Right lobe of liver (tissue), 6 donors: Measurements from ENCODE around the gene AEBP1. TPM values are rescaled to one million over a fixed set of nuclear protein-coding genes. Genes with fewer than 3 reads are reported as not detected.

Experiments used
- ATAC-seq, 4 donors: fragments of 200-7000 bp; cut with Tn5 transposase; one replicate each; pipeline ENCODE4 v1.9.1; 2020; ENCODE audit warnings: mild to moderate bottlenecking in 4 of 4, moderate library complexity in 4 of 4
- DNase-seq, 3 donors: peaks; one replicate each; pipeline ENCODE4 v3.0.0-alpha.2; 2020
- H3K27ac ChIP-seq, 3 donors: fragments of 200-600 bp; one replicate each; pipeline ENCODE4 v1.8.0; 2022
- H3K27me3 ChIP-seq, 2 donors: fragments of 200-600 bp; one replicate each; pipeline ENCODE4 v1.8.0; 2022
- H3K36me3 ChIP-seq, 4 donors: fragments of 200-600 bp; sonication (generic) in 1 of 4; one replicate each; pipeline versions ENCODE4 v1.5.1 to v1.8.0; 2017 to 2022; ENCODE audit warnings: control low read depth in 1 of 4
- H3K4me1 ChIP-seq, 4 donors: fragments of 200-600 bp; sonication (generic) in 1 of 4; one replicate each; pipeline versions ENCODE4 v1.5.1 to v1.8.0; 2017 to 2022; ENCODE audit warnings: control low read depth in 1 of 4
- H3K4me3 ChIP-seq, 3 donors: fragments of 200-600 bp; one replicate each; pipeline ENCODE4 v1.8.0; 2022
- H3K9me3 ChIP-seq, 4 donors: fragments of 200-600 bp; sonication (generic) in 1 of 4; one replicate each; pipeline versions ENCODE4 v1.5.1 to v1.8.0; 2017 to 2022; ENCODE audit warnings: control low read depth in 1 of 4
- CTCF ChIP-seq, 4 donors: fragments of 200-600 bp in 3 of 4; fragments of 450-650 bp in 1 of 4; IDR thresholded peaks; one replicate each; pipeline versions ENCODE4 v1.5.1 to v1.8.0; 2016 to 2022; ENCODE audit warnings: antibody characterized with exemption in 4 of 4, mild to moderate bottlenecking in 2 of 4
- POLR2A ChIP-seq: fragments of 450-650 bp; IDR thresholded peaks from one replicate; pipeline ENCODE4 v1.6.1; 2017; ENCODE audit warnings: antibody characterized with exemption, mild to moderate bottlenecking
- WGBS: methylation state at CpG from one replicate; pipeline ENCODE4 v1.1.6; 2018; ENCODE audit warnings: low coverage, low lambda C conversion rate; ENCODE audit not compliant: insufficient coverage; ENCODE audit errors: missing lambda C conversion rate; 5-methylcytosine and 5-hydroxymethylcytosine counted together
- intact Hi-C, 2 donors: fragments of 100-400 bp; cut with DNase I; formaldehyde crosslinking; loops; one replicate each; pipeline versions ENCODE4 v1.11.2 to v1.14.1; 2022
- total RNA-seq, 6 experiments: library from RNA; depleted of rRNA in 2 of 6; stranded (reverse); fragments of >200 nt in 2 of 6; fragmentation: NEBNext Ultra II Directional in 3 of 6; extraction: Animal tissue kit (Norgen Biotek cat#: 25700) in 3 of 6; gene quantifications; one replicate each; pipeline versions ENCODE4 v1.1.0 to v1.2.4, GENCODE V29; 2016 to 2023
- donor health status: DM: no; HTN: yes; CAD: no.
- donor health status: DM: no; HTN: no; CAD: no.
- donor health status: DM: no; HTN: no; CAD: no.
- donor health status: DM: no; HTN: yes; CAD: no.
- donor health status: DM: no; HTN: yes; CAD: no.

Gene AEBP1
- total RNA-seq, 6 experiments from 2014 or later = 7.8 to 37.8 (median 14.3) TPM

GRCh38 chr7:44144426-44144967 lies 40.4 kb downstream of the AEBP1 start:
- TF ChIP-seq POLR2A = no peak
- WGBS = no CpG with 5 or more reads among the region's 6 CpGs
- no peak overlapping the region for H3K27ac ChIP-seq
- ATAC-seq (no peak), DNase-seq (peak in 1 of 3 donors; percentile 30)
- no peaks in the 10 kb centered on the region for H3K4me1 ChIP-seq
- H3K4me3 ChIP-seq = no peak overlapping the region
- intact Hi-C loops = no loop called here
- no peaks in the 10 kb centered on the region for H3K9me3 ChIP-seq
- no peaks in the 10 kb centered on the region for H3K36me3 ChIP-seq
- H3K27me3 ChIP-seq = no peaks in the 10 kb centered on the region

- WGBS = 63% methylated on average over 3 of the region's 31 CpGs
- peak in 1 of 3 donors; percentile 39 for DNase-seq
- intact Hi-C loops = no loop called here
These were observed 40.9 kb downstream of the AEBP1 start for GRCh38 chr7:44144968-44145478.

GRCh38 chr7:44145479-44145968 lies 41.4 kb downstream of the AEBP1 start:
- 64% methylated on average over 18 of the region's 53 CpGs for WGBS
- ATAC-seq = no peak
- DNase-seq = peak in 1 of 3 donors; percentile 40
- H3K27ac ChIP-seq = no peak overlapping the region
- H3K27me3 ChIP-seq = no peaks in the 10 kb centered on the region
- no peaks in the 10 kb centered on the region for H3K4me1 ChIP-seq
- no peaks in the 10 kb centered on the region for H3K9me3 ChIP-seq
- peak overlapping the region in 1 of 3 donors; percentile 2 for H3K4me3 ChIP-seq
- no peak for TF ChIP-seq POLR2A
- TF ChIP-seq CTCF (IDR thresholded peaks at IDR 0.05) = no peak
- intact Hi-C loops = no loop called here
- H3K36me3 ChIP-seq = no peaks in the 10 kb centered on the region

More at GRCh38 chr7:44144968-44145478, 40.9 kb downstream of the AEBP1 start:
- no peaks in the 10 kb centered on the region for H3K36me3 ChIP-seq
- H3K4me3 ChIP-seq = no peak overlapping the region
- H3K27ac ChIP-seq = no peak overlapping the region
- TF ChIP-seq CTCF (IDR thresholded peaks at IDR 0.05) (no peak), POLR2A (no peak)
- H3K27me3 ChIP-seq = no peaks in the 10 kb centered on the region
- H3K9me3 ChIP-seq = no peaks in the 10 kb centered on the region
- no peaks in the 10 kb centered on the region for H3K4me1 ChIP-seq
- no peak for ATAC-seq

- TF ChIP-seq CTCF (IDR thresholded peaks at IDR 0.05) (no peak), POLR2A (no peak)
- Histone ChIP-seq H3K9me3 (no peaks in the 10 kb centered on the region), H3K4me1 (no peaks in the 10 kb centered on the region), H3K4me3 (peak overlapping the region in 1 of 3 donors; percentile 2), H3K36me3 (no peaks in the 10 kb centered on the region), H3K27ac (no peak overlapping the region), H3K27me3 (no peaks in the 10 kb centered on the region)
- intact Hi-C loops = no loop called here
- DNase-seq (peak in 2 of 3 donors; percentile 57 to 65), ATAC-seq (peak; percentile 63 to 84 (median 74))
- WGBS = 25% methylated on average over 15 of the region's 65 CpGs
These were observed 42.1 kb downstream of the AEBP1 start for GRCh38 chr7:44145969-44146911.
